ENCODE measurements around the gene SPOPL.

GRCh38 chr2:138491495-138491862, 10.1 kb upstream of the SPOPL start:
- TF ChIP-seq, protein P1, sequence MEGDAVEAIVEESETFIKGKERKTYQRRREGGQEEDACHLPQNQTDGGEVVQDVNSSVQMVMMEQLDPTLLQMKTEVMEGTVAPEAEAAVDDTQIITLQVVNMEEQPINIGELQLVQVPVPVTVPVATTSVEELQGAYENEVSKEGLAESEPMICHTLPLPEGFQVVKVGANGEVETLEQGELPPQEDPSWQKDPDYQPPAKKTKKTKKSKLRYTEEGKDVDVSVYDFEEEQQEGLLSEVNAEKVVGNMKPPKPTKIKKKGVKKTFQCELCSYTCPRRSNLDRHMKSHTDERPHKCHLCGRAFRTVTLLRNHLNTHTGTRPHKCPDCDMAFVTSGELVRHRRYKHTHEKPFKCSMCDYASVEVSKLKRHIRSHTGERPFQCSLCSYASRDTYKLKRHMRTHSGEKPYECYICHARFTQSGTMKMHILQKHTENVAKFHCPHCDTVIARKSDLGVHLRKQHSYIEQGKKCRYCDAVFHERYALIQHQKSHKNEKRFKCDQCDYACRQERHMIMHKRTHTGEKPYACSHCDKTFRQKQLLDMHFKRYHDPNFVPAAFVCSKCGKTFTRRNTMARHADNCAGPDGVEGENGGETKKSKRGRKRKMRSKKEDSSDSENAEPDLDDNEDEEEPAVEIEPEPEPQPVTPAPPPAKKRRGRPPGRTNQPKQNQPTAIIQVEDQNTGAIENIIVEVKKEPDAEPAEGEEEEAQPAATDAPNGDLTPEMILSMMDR (IDR thresholded peaks at IDR 0.05): no peak
- TF ChIP-seq SIN3A (IDR thresholded peaks at IDR 0.05; ENCODE audit: borderline replicate concordance, insufficient read depth, low read depth, low read length) (no peak), POLR2AphosphoS5 (IDR thresholded peaks at IDR 0.05; ENCODE audit: low read depth, low read length) (no peak)

All from Panc1 (cell line).